IPS-20b (cell line): ENCODE data around the gene PPP1R15B.

ENCODE experiments used
- H3K27ac ChIP-seq: one replicate; pipeline ENCODE4 v1.5.1; 2013; ENCODE audit warnings: low read length
- H3K27me3 ChIP-seq: 2 replicates; pipeline ENCODE4 v1.6.1; 2013; ENCODE audit warnings: mild to moderate bottlenecking, low read length, inconsistent platforms; ENCODE audit not compliant: insufficient read depth
- H3K36me3 ChIP-seq: 2 replicates; pipeline ENCODE4 v1.6.1; 2013; ENCODE audit warnings: low read depth, mild to moderate bottlenecking, inconsistent platforms, low read length, moderate library complexity; ENCODE audit not compliant: insufficient read depth
- H3K4me1 ChIP-seq: 2 replicates; pipeline ENCODE4 v1.6.1; 2013; ENCODE audit warnings: mild to moderate bottlenecking, control low read depth, inconsistent platforms, low read length, moderate library complexity; ENCODE audit not compliant: insufficient read depth
- H3K4me3 ChIP-seq: 2 replicates; pipeline ENCODE4 v1.5.1; 2013; ENCODE audit warnings: mild to moderate bottlenecking, low read length, inconsistent platforms
- H3K9ac ChIP-seq: 2 replicates; pipeline ENCODE4 v1.6.1; 2013; ENCODE audit warnings: low read depth, mild to moderate bottlenecking, inconsistent platforms, low read length, moderate library complexity
- H3K9me3 ChIP-seq: 2 replicates; pipeline ENCODE4 v1.6.1; 2013; ENCODE audit warnings: mild to moderate bottlenecking, low read depth, low read length, inconsistent platforms; ENCODE audit not compliant: insufficient read depth

PPP1R15B gene

GRCh38 chr1:204450461-204451257 lies 39.0 kb upstream of the PPP1R15B start:
- Histone ChIP-seq H3K9ac (no peak overlapping the region), H3K4me1 (peaks cover 27% of the 10 kb centered on the region; the same call in 1 of the 2 replicates), H3K4me3 (no peak overlapping the region), H3K9me3 (no peaks in the 10 kb centered on the region), H3K27ac (no peak overlapping the region), H3K27me3 (no peaks in the 10 kb centered on the region), H3K36me3 (peaks cover 45% of the 10 kb centered on the region)

GRCh38 chr1:204449678-204450280 lies 38.2 kb upstream of the PPP1R15B start:
- H3K9ac ChIP-seq, result no peak overlapping the region
- H3K4me1 ChIP-seq, result peaks cover 20% of the 10 kb centered on the region; the same call in 1 of the 2 replicates
- no peak overlapping the region for H3K4me3 ChIP-seq
- H3K9me3 ChIP-seq, result no peaks in the 10 kb centered on the region
- peaks cover 50% of the 10 kb centered on the region for H3K36me3 ChIP-seq
- no peak overlapping the region for H3K27ac ChIP-seq
- no peaks in the 10 kb centered on the region for H3K27me3 ChIP-seq

DNA sequence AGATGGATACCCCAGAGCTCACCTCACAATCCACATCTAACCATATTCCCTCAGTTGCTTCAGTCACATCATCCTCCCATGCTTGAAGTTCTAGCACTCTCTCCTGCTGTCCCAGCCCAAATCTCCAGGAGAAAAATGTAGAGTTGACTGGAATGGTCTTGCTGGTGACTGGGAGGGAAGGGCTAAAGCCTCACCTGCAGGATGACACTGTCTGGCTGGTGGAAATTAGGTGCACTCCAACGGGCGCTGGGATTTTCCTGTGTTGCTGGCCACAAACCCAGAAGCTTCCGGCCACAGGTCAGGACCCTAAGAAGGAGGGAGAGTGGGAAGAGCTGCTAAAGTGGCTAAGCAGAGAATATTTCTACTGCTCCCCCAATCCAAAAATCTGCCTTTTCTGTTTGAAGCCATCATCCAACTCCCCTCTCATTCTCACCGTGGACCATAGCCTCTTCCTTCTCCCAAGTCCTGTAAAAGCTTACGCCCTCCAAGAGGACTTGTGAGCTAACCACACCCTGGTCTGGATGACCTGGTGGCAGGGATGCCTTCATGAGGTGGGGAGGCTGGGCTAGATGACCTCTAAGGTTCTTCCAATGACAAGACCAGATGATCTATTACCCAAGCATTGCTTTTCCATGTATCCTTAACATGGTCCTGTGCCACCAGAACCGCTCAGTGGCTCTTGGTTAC lies 37.5 kb upstream of the PPP1R15B start:
- Histone ChIP-seq H3K4me1 (peaks cover 15% of the 10 kb centered on the region; the same call in 1 of the 2 replicates), H3K27ac (no peak overlapping the region), H3K9me3 (no peaks in the 10 kb centered on the region), H3K4me3 (no peak overlapping the region), H3K36me3 (peaks cover 57% of the 10 kb centered on the region), H3K9ac (no peak overlapping the region), H3K27me3 (no peaks in the 10 kb centered on the region)

DNA sequence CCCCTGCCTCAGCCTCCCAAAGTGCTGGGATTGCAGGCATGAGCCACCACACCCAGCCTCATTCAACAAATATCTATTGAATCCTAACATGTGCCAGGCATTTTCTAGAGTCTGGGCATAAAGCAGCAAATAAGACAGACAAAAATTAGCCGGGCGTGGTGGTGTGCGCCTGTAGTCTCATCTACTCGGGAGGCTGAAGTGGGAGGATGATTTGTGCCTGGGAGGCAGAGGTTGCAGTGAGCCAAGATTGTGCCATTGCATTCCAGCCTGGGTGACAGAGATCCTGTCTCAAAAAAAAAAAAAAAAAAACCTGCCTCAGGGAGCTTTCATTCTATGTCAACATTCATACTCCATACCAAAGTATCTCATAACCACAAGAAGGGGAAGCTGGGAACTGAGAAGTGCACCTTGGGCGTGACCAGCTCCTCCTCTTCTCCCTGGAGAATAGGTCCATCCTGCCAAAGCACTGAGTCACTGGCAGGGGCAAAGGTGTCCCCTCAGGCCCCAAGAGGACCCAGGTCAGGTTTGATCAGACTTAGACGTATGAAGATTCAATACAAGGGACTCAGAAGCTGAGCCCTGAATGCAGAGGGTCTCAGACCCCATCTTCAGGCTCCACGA lies 36.8 kb upstream of the PPP1R15B start:
- H3K27ac ChIP-seq, result no peak overlapping the region
- H3K9ac ChIP-seq, result no peak overlapping the region
- no peaks in the 10 kb centered on the region for H3K27me3 ChIP-seq
- H3K9me3 ChIP-seq, result no peaks in the 10 kb centered on the region
- H3K36me3 ChIP-seq, result peaks cover 63% of the 10 kb centered on the region
- peaks cover 15% of the 10 kb centered on the region; the same call in 1 of the 2 replicates for H3K4me1 ChIP-seq
- no peak overlapping the region for H3K4me3 ChIP-seq

GRCh38 chr1:204447736-204448135 lies 36.1 kb upstream of the PPP1R15B start:
- Histone ChIP-seq H3K4me1 (peaks cover 8% of the 10 kb centered on the region; the same call in 1 of the 2 replicates), H3K4me3 (no peak overlapping the region), H3K27me3 (no peaks in the 10 kb centered on the region), H3K9ac (no peak overlapping the region), H3K9me3 (no peaks in the 10 kb centered on the region), H3K27ac (no peak overlapping the region), H3K36me3 (peaks cover 67% of the 10 kb centered on the region)

DNA sequence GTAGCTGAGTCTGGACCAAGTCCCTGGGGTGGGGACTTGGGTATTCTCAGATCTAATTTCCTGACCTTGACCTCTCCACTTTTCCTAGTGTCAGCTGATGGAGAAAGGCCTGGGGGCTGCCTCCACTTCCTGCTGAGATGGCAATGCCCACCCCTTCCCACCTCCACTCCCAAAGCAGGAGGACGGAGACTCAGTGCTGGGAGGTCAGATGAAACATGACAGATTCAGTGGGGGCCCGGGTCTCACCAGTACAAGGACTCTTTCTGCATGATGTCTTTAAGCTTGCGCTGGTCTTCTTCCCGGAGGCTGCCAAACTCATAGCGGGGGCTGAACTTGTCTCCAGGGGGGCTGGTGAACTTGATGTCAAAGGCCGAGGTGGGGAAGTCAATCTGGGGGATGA lies 35.6 kb upstream of the PPP1R15B start:
- Histone ChIP-seq H3K27ac (no peak overlapping the region), H3K4me1 (peaks cover 8% of the 10 kb centered on the region; the same call in 1 of the 2 replicates), H3K27me3 (no peaks in the 10 kb centered on the region), H3K9ac (no peak overlapping the region), H3K9me3 (no peaks in the 10 kb centered on the region), H3K4me3 (no peak overlapping the region), H3K36me3 (peaks cover 72% of the 10 kb centered on the region)

GRCh38 chr1:204446413-204447111 lies 34.9 kb upstream of the PPP1R15B start:
- no peak overlapping the region for H3K27ac ChIP-seq
- H3K9ac ChIP-seq, result peak overlapping the region; percentile 29; the same call in 1 of the 2 replicates
- H3K27me3 ChIP-seq, result no peaks in the 10 kb centered on the region
- H3K4me1 ChIP-seq, result peaks cover 8% of the 10 kb centered on the region; the same call in 1 of the 2 replicates
- no peak overlapping the region for H3K4me3 ChIP-seq
- peaks cover 74% of the 10 kb centered on the region for H3K36me3 ChIP-seq
- H3K9me3 ChIP-seq, result no peaks in the 10 kb centered on the region

- H3K9me3 ChIP-seq, result no peaks in the 10 kb centered on the region
- H3K27ac ChIP-seq, result no peak overlapping the region
Measured at GRCh38 chr1:204445860-204446412, 34.3 kb upstream of the PPP1R15B start.

GRCh38 chr1:204443871-204444581 lies 32.4 kb upstream of the PPP1R15B start:
- peaks cover 76% of the 10 kb centered on the region for H3K36me3 ChIP-seq
- H3K27ac ChIP-seq, result no peak overlapping the region
- no peaks in the 10 kb centered on the region for H3K27me3 ChIP-seq
- H3K4me3 ChIP-seq, result no peak overlapping the region
- H3K4me1 ChIP-seq, result peaks cover 6% of the 10 kb centered on the region; the same call in 1 of the 2 replicates
- no peak overlapping the region for H3K9ac ChIP-seq
- H3K9me3 ChIP-seq, result no peaks in the 10 kb centered on the region

More at GRCh38 chr1:204445860-204446412, 34.3 kb upstream of the PPP1R15B start:
- Histone ChIP-seq H3K36me3 (peaks cover 74% of the 10 kb centered on the region), H3K4me3 (no peak overlapping the region), H3K27me3 (no peaks in the 10 kb centered on the region), H3K4me1 (peaks cover 8% of the 10 kb centered on the region; the same call in 1 of the 2 replicates), H3K9ac (no peak overlapping the region)

DNA sequence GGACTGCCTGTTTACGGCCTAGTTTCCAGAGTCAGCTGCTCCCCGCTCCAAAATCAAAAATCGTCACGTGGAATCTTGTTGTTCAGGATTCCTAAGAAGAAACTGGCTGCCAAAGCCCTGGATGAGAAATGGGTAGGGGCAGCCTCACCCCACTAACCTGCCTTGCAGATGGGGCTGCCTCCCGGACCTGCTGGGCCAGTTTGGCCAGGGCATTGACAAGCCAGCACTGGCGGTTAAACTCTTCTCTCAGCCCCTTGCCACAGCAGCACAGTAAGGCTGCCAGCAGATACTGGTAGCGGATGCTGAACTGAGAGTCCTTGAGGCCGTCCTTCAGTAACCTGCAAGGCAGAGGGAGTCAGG lies 31.6 kb upstream of the PPP1R15B start:
- no peak overlapping the region for H3K4me3 ChIP-seq
- no peaks in the 10 kb centered on the region for H3K27me3 ChIP-seq
- H3K9ac ChIP-seq, result no peak overlapping the region
- peaks cover 77% of the 10 kb centered on the region for H3K36me3 ChIP-seq
- no peak overlapping the region for H3K27ac ChIP-seq
- peaks cover 6% of the 10 kb centered on the region; the same call in 1 of the 2 replicates for H3K4me1 ChIP-seq
- H3K9me3 ChIP-seq, result no peaks in the 10 kb centered on the region
